Left ventricle myocardium inferior (tissue), 1 donor: ENCODE data around the gene SGMS1. TPM values are rescaled to one million over a fixed set of nuclear protein-coding genes. Genes with fewer than 3 reads are reported as not detected.

ENCODE experiments used
- DNase-seq: peaks from one replicate; pipeline ENCODE4 v3.0.0-alpha.2; 2020
- H3K27ac ChIP-seq: fragments of 200-600 bp; replicated peaks from 2 replicates; pipeline ENCODE4 v1.8.0; 2021
- H3K27me3 ChIP-seq: fragments of 200-600 bp; 2 replicates; pipeline ENCODE4 v1.8.0; 2021; ENCODE audit warnings: low read depth
- H3K36me3 ChIP-seq: fragments of 200-600 bp; 2 replicates; pipeline ENCODE4 v1.8.0; 2021
- H3K4me1 ChIP-seq: fragments of 200-600 bp; 2 replicates; pipeline ENCODE4 v1.8.0; 2021
- H3K4me3 ChIP-seq: fragments of 200-600 bp; 2 replicates; pipeline ENCODE4 v1.8.0; 2021; ENCODE audit warnings: mild to moderate bottlenecking, moderate library complexity
- H3K9me3 ChIP-seq: fragments of 200-600 bp; replicated peaks from 2 replicates; pipeline ENCODE4 v1.8.0; 2021
- CTCF ChIP-seq: fragments of 200-600 bp; IDR thresholded peaks from 2 replicates; pipeline ENCODE4 v1.8.0; 2021; ENCODE audit warnings: antibody characterized with exemption, mild to moderate bottlenecking, borderline replicate concordance
- intact Hi-C: fragments of 100-400 bp; cut with micrococcal nuclease; formaldehyde crosslinking; loops from one replicate; pipeline ENCODE4 v1.11.0; 2022
- total RNA-seq: library from RNA; stranded (reverse); fragmentation: NEBNext Ultra II Directional; extraction: Animal tissue kit (Norgen Biotek cat#: 25700); gene quantifications from one replicate; pipeline ENCODE4 v1.2.1, GENCODE V29; 2021
- donor health status: DM: no; HTN: yes; CAD: no; lungs with severe emphysema.

The SGMS1 gene
- total RNA-seq, 1 donor from 2014 or later = 18.6 TPM

GRCh38 chr10:50526185-50526584 is 97.6 kb downstream of the SGMS1 start:
- H3K4me3 ChIP-seq = no peak overlapping the region

GRCh38 chr10:50523357-50523756 is 100.4 kb downstream of the SGMS1 start:
- no peak for TF ChIP-seq CTCF
- Histone ChIP-seq H3K27me3 (no peaks in the 10 kb centered on the region), H3K4me1 (peaks cover 10% of the 10 kb centered on the region), H3K4me3 (no peak overlapping the region), H3K9me3 (no peaks in the 10 kb centered on the region), H3K27ac (no peak overlapping the region), H3K36me3 (peaks cover 4% of the 10 kb centered on the region)
- intact Hi-C loops = no loop called here
- DNase-seq = no peak

More at GRCh38 chr10:50526185-50526584, 97.6 kb downstream of the SGMS1 start:
- TF ChIP-seq CTCF = no peak
- Histone ChIP-seq H3K27ac (no peak overlapping the region), H3K27me3 (no peaks in the 10 kb centered on the region), H3K9me3 (no peaks in the 10 kb centered on the region), H3K36me3 (no peaks in the 10 kb centered on the region), H3K4me1 (peaks cover 13% of the 10 kb centered on the region)
- intact Hi-C loops = no loop called here
- DNase-seq = no peak

GRCh38 chr10:50522908-50523307 is 100.8 kb downstream of the SGMS1 start:
- H3K27ac ChIP-seq = no peak overlapping the region
- no peak overlapping the region for H3K4me3 ChIP-seq
- intact Hi-C loops = no loop called here

GRCh38 chr10:50520115-50520514 is 103.6 kb downstream of the SGMS1 start:
- Histone ChIP-seq H3K4me3 (no peak overlapping the region), H3K36me3 (peaks cover 4% of the 10 kb centered on the region), H3K27me3 (no peaks in the 10 kb centered on the region), H3K9me3 (no peaks in the 10 kb centered on the region), H3K27ac (no peak overlapping the region), H3K4me1 (peaks cover 22% of the 10 kb centered on the region)
- DNase-seq = no peak
- TF ChIP-seq CTCF = no peak
- intact Hi-C loops = no loop called here

More at GRCh38 chr10:50522908-50523307, 100.8 kb downstream of the SGMS1 start:
- Histone ChIP-seq H3K9me3 (no peaks in the 10 kb centered on the region), H3K4me1 (peaks cover 6% of the 10 kb centered on the region), H3K36me3 (peaks cover 4% of the 10 kb centered on the region), H3K27me3 (no peaks in the 10 kb centered on the region)
- TF ChIP-seq CTCF = no peak
- DNase-seq = no peak

GRCh38 chr10:50517626-50518025 is 106.1 kb downstream of the SGMS1 start:
- Histone ChIP-seq H3K36me3 (peaks cover 4% of the 10 kb centered on the region), H3K27ac (peak overlapping the region; percentile 30), H3K9me3 (no peaks in the 10 kb centered on the region), H3K4me1 (peaks cover 32% of the 10 kb centered on the region), H3K27me3 (no peaks in the 10 kb centered on the region), H3K4me3 (no peak overlapping the region)
- DNase-seq = no peak
- intact Hi-C loops = no loop called here
- no peak for TF ChIP-seq CTCF
